GM19043 (cell line): ENCODE results near the gene JARID2.

Experiments used
- ATAC-seq: cut with Tn5 transposase; IDR thresholded peaks from one replicate; pipeline ENCODE4 v1.9.1; 2021; ENCODE audit warnings: low read depth; ENCODE audit not compliant: unreplicated experiment

JARID2 gene

DNA sequence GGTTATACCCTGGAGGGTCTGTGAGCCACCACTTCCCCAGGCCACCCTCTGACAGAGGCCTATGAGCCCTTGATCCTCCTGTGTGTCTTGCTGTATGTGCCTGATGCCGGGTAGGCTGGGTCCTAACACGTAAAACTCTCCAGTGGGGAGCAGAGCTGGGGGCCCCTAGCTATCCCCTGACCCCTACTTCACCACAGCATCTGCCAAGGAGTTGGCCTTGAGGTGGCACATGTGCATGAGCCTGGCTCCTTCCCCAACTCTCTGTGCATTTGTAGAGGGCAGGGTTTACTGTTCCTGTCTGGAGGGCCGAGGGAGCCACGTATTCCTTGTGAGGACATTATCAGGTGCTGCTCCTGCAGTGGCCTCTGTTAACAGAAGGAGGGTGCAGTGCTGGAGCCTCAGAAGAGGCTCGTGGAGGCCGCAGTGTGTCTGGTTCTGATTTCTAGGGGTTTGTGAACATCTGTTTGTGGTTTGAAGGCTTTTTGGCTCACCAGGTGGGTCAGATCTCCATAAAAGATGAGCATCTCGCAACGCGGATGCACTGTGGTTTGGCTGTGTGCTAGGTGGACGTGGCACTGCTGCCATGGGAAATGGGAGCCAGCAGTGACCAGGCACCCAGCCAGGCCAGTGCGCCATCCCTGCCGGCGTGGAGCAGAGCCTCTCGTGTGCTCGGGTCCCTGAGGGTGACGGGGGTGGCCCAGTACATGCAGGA, 264.8 kb downstream of the JARID2 start:
- ATAC-seq = no peak

DNA sequence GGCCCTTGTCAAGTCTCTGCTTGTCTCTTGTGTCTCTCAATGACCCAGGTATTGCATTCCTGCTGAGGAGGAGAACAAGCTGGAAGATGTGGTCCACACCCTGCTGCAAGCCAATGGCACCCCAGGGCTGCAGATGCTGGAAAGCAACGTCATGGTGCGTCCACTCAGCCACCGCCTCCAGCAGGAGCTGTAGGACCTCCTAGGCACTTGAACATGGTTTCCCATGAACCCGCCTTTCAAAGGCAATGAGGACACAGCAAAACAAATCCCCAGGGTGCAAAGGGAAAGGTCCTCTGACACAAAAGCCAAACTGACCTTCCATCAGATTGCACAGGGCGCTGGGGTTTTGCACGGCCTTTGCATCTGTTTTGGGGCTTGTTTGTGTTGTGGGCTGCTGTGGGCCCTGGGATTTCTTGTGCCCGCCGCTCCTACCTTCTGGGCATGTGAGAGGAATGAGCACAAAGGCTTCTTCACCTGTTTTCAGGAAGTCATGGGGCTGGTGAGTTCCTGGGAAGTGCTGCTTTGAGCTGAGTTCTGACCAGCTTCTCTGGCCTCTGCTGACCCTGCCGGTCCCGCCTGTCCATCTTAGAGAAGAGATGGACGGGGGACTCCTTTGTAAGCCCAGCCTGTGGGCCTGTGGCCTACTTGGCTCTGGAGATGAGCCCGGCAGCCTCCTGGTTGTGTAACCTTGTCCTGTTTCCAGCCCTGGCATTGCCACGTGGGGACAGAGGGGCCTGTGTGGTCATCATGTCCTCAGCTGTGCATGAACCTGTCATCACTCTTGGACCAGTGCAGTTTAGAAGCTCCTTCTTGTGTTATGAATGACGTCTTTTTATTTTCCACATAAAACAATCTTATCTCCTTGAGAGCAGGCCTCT, 265.6 kb downstream of the JARID2 start:
- no peak for ATAC-seq

DNA sequence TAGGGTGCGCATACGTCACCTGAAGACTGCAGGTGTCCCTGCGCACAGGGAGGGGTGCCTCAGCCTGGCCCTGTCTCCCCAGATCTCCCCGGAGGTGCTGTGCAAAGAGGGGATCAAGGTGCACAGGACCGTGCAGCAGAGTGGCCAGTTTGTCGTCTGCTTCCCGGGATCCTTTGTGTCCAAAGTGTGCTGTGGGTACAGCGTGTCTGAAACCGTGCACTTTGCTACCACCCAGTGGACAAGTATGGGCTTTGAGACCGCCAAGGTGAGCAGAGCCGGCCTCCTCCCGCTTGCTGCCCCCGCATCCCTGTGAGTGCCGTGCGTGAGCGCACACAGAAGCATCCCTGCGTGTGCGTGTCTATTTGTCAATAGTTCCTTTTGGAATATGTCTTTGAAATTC, 266.3 kb downstream of the JARID2 start:
- no peak for ATAC-seq

DNA sequence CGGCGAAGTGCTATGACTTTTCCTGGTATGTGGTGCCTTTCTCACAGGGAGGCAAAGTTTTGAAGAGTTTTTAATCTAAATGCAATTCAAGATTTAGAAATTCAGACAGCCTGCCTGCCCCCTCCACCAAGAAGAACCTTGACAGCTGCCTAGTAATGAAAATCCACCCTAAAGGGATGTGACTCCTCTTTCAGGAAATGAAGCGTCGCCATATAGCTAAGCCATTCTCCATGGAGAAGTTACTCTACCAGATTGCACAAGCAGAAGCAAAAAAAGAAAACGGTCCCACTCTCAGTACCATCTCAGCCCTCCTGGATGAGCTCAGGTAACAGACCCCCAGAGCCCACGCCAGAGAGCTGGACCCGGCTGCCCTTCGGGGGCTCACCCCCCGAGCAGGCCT, 266.9 kb downstream of the JARID2 start:
- no peak for ATAC-seq

DNA sequence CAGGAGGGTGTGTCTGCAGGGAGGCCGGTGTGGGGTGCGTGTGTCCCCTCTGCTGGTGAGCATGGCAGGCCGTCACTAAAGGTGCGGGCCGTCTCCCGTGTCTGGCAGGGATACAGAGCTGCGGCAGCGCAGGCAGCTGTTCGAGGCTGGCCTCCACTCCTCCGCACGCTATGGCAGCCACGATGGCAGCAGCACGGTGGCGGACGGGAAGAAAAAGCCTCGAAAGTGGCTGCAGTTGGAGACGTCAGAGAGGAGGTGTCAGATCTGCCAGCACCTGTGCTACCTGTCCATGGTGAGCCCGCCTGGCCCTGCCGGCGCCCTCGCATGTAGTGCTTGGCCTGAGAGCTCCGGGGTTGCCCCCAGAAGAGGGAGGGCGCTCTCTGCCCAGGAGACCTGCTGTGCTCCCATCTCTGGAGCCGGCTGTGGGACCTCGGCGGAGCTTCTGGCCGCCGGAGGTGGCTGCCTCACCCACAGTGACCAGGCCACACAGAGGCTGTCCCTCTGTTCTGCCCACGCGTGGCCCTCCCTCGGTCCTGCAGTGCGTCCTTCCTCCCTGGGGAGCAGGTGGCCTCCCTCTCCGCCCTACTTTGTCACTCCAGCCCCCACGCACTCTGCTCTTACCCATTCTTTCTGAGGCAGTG, 267.4 kb downstream of the JARID2 start:
- ATAC-seq = no peak

DNA sequence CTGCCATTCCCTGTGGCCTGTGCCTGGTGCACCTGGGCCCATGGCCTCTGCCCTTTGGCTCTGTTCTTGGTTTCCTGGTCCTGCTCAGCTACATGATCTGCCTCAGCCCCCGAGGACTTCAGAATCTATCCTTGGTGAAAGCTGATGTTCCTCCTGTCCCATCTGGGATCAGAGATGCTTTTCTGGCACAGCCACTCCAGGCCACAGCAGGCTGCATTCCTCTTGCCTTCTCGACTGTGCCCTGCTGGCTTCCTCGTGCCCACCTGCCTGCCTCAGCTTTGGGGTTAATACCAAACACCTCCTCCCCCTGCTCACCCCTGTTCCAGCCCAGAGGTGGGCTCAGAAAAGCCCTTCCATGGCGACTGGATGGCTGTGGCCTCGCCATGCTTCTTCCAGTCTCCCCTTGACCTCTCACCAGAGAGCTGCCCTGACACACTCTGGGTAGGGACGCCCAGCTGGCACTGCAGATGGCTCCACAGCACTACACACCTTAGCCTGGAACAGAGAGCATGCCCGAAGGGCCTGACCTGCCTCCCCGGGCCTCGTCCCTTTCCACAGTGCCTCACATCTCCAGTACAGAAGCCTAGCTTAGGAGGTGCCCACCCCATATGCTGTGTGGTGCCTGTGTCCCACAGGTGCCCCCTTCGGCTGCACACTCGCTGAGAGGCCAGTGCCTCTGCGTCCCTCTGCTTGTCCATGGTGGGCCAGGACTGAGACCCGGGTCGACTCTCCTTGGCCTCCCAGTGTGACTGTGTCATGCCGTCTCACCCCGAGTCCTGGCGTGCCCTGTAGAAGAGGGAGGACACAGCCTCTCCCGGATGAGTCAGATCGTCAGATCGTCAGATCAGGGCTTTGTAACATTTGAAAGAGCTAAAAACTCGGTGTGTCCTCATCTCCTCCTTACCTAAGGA, 268.2 kb downstream of the JARID2 start:
- ATAC-seq = no peak

DNA sequence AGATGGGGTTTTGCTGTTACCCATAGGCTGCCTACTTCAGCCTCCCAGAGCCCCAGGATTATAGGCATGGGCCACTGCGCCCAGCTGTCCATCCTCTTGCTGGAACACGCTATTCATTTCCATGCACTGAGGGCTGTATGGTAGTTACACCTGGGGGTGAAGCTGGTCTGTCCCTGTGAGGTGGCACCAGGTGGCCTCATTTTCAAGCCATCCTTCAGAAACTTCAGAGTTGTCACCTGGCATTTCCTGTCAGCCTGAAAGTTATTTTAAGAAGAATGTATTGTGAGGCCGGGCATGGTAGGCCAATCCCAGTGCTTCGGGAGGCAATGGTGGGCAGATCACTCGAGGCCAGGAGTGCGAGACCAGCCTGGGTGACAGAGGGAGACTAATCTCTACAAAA, 269.4 kb downstream of the JARID2 start:
- ATAC-seq = no peak

DNA sequence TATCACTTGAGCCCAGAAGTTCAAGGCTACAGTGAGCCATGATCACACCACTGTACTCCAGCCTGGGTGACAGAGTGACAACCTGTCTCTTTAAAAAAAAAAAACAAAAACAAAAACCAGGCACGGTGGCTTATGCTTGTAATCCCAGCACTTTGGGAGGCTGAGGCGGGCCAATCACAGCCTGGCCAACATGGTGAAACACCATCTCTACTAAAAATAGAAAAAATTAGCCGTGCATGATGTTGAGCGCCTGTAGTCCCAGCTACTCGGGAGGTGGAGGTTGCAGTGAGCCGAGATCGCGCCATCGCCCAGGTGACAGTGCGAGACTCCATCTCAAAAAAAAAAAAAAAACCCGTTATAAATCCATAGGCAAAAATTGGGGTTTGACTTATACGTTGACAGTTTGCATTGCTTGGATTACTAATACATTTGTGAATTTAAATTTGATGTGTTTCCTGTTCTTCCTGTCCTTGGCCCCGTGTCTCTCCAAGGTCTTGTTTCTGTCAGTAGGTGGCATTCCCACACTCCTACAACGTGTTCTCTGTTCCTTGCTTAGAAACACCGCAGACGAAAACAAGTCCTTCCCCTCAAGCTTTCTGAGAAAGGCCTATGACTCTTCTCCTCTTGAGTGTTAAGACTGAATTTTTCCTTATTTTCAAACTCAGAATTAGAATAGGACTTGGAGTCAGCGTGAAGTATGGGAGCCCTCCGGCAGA, 269.9 kb downstream of the JARID2 start:
- ATAC-seq = no peak

DNA sequence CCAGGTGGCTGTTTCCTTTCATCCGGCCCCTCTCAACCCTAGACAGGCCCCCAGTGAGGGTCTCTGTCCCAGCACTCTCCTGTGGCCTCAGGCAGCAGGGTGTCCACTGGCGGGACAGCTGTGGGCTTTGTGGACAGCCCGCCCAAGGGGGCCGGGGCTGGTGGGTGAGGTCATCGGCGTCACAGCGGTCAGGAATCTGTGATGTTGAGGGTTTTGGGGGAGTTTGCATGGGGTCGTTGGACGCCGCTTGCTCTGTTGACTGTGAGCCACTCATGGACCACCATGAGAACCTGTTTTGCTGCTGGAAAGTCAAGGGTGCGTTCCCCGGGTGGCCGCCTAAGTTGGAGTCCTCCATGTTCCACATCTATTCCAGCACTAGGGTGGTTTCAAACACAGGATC, 270.5 kb downstream of the JARID2 start:
- ATAC-seq = no peak

DNA sequence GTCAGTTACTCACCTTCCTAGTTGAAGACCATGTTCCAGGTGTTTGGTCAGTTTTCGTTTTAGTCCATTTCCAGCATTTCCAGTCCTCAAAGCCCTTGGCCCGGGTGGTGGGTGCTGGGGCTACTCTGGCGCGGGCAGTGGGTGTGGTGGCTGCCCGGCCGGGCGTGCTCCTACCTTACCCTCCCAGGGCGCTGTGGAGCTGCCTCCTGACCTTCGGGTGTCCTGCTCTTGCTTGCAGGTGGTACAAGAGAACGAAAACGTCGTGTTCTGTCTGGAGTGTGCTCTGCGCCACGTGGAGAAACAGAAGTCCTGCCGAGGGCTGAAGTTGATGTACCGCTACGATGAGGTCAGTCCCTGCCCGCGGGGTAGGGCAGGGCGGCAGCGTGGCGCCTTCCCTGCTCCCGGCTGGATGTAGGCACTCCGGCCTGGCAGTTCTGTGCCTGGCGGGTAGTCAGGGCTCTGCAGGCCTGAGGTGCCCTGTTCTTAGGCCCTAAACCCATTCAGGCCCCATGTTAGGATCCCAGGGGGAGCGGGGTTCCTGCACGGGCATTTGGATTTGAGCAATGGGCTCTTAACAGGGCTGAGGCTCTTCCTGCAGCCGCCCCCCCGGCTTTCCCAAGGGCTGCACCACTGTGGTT, 271.2 kb downstream of the JARID2 start:
- no peak for ATAC-seq

DNA sequence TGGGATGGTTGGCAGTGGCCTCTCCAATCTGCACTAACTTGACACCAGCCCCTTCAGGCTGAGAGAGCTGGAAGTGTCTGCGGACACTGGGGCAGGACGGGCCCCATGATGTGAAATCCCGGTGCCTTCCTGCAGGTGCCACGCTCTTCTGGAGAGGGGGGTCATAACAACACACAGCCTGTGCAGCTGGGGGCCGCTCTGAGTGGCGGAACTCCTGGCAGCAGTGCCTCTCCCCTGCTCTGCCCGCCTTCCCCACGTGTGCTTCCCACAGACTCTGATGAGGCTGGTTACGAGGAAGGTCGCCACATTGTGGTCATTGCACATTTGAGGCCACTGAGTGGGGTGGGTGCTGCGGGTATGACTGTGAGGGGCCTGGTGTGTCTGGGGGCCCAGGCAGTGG, 271.7 kb downstream of the JARID2 start:
- no peak for ATAC-seq

DNA sequence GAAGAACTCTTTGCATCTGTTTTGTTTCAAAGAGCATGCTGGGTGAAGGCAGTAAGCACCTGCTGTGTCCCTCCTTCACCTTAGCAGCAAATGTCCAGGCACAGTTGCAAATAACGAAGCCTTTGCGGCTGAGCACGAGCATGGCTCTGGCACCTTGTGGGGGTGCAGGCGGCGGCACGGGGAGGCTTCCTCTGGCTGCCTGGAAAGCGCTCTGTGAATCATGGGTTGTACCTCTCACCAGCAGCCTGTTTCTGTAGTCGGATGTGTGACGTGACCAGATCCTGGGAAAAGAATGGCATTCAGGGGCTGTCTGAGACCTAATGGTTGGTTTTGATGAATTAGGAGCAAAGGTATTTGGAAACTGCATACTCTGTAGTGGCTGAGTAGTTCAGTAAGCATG, 272.2 kb downstream of the JARID2 start:
- ATAC-seq = no peak

DNA sequence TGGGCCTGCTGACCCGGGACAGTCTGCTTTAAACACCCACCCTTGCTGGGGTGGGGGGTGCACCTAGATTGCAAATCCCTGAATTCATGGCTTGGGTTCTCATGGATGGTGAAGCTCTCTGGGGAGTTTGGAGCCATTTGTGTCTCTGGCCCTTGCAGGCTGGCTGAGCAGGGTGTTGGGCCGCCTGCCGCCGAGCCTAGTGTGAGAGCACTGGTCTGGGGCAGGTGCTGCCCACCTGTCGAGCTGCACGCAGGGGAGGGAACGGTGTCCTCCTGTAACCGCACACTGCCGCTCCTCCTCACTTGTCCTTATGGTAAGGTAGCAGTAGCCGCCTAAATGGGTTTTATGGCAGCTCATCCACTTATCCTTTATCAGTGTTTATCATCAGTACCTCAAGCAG, 273.0 kb downstream of the JARID2 start:
- no peak for ATAC-seq

DNA sequence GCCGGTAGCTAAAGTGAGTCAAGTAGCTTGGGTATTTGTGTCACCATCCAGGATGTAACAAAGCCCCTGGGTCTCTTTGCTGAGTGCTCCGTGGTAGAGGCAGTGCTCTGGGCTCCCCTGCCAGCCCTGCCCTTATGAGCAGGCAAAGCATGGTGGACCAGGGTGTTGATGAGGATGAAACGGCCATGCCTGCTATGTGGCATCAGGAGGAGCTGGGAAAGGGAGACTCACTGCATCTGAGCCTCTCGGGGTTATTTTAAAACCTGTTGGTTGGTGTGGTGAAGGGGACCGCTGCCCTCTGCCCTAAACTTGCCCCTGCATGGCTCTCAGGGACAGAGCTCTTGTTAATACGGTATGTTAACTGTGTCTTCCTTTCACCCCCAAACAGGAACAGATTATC, 273.8 kb downstream of the JARID2 start:
- ATAC-seq = no peak

DNA sequence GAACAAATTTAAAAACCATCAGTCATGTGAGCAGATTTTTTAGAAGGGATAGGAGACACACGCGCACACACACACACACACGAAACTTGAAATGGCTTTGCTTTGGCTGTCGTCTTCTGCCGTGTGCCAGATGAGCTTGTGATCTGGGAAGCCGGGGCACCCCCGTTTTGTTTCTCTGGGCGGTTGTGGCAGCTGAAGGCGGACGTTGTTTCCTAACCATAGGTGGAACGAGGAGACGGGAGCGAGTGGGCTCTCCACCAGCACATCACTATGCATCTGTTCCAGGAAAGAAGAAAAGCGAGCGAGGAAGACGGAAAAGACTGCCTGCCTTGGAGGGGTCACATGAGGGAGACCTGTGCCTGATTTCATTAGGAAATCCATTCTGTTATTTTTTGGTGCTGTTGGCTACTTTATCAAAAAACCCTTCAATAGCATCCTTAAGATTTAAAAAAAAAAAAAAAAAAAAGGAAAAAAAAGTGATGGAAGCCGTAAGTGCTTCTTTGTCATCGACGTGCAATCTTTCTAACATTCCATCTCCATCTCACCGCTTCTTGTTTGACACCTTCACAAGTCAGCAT, 274.8 kb downstream of the JARID2 start:
- no peak for ATAC-seq

DNA sequence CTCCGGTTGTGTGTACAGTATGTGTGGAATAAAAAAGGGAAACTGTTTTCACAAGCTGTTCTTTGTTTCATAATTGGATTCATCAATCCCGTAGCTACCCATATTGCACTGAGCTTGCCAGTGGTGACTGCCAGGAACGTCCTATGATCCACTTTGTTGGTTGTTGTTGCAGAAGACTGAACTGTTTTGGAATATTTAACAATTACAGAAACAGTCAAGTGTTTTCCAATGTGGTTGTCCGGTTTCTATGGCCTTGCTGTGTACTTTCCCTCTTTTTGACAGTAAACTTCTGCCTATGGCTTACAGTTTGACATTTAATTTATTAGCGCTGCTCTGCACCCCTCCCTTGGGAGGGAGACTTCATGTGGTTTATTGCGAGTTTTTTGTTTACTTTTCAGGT, 275.7 kb downstream of the JARID2 start:
- ATAC-seq = no peak

DNA sequence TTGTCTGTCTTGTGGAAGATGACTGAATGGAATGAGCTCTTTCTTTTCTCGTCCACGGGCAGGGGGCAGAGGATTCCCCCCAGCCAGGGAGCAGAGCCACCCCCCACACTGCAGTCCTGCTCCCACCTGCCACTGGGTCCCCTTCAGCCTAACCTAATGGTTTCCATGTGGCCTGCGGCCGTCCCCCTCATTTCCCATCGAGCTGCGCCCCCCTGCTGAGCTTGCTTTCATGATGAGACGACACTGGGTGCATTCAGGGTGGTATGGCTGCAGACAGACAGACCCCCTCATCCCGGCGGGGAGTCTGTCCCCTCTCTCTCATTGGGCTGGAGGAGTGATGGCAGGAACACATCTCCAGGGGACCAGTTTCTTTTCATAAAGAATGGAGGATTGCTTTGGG, 276.2 kb downstream of the JARID2 start:
- no peak for ATAC-seq

DNA sequence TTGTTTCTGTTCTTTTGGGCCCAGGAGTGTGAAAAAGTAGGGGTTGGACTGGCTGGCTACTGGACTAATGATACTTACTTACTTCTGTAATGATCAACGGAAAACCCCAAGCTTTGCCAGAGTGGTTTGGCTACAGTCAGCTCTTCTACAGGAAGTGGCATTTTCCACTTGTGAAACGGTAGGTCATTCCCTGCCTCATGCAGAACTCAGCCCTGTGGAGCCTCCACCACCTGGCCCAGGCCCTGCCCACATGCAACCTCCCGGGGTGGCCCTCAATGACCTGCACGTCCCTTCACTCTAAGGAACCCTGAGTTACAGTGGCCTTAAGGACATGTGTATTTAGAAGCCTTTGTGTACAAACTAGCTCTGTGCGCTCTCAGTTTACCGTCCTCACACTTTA, 276.6 kb downstream of the JARID2 start:
- ATAC-seq = no peak

DNA sequence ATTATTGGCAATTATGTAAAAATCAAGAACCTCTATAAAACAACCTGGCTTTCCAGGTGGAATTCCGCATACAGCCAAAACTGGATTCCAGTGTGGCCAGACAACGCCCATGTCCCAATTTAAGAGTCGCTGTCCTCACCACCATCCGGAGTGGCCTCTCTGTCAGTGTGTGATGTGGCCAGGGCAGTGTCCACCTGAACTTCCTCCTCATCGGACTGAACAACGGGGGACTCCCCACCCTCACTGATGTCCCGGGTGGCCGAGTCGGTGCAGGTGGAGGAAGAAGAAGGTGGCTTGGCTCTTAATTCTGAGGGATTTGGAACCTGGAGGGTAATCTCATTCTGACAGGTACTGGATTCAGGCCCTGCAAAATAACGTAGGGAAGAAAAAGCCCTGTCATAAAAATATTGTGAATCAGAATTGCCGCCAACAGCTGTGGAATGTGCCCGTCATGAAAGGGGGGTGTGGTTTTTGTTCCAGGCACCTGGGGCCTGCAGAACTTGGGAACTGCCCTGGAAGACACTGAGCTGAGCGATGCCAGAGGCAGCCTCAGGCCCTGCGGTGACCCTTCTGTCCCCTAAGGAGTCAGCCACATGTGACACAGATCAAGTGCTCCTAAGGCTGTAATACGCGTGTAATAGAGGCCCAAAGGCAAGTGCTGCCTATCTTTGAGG, 277.1 kb downstream of the JARID2 start:
- ATAC-seq = no peak
